ENCODE results near the gene STAMBPL1. TPM values are rescaled to one million over a fixed set of nuclear protein-coding genes. Genes with fewer than 3 reads are reported as not detected.
"Not testable (repeated sequence)": the region's sequence is repeated elsewhere in the genome, so short reads cannot be mapped to it uniquely, and the experiment has no call there.

Gene STAMBPL1
- total RNA-seq, 1 experiment from 2014 or later, result 17.1 TPM

- Histone ChIP-seq H3K4me3 (no peak overlapping the region), H3K27me3 (replicated peaks) (no peaks in the 10 kb centered on the region; the same call in 1 of the 2 replicates), H3K27ac (no peak overlapping the region), H3K9me3 (replicated peaks) (no peaks in the 10 kb centered on the region), H3K36me3 (no peaks in the 10 kb centered on the region), H3K4me1 (replicated peaks) (no peaks in the 10 kb centered on the region)
- DNase-seq (ENCODE audit: low read depth in 1 of 2, low spot score in 2 of 2), result no peak
Measured at GRCh38 chr10:88873757-88874156, 6.3 kb upstream of the STAMBPL1 start.

GRCh38 chr10:88874281-88874680 lies 5.8 kb upstream of the STAMBPL1 start:
- no peak overlapping the region for H3K27ac ChIP-seq
- no peaks in the 10 kb centered on the region for H3K9me3 ChIP-seq (replicated peaks)
- no peaks in the 10 kb centered on the region for H3K36me3 ChIP-seq
- no peak overlapping the region for H3K4me3 ChIP-seq
- DNase-seq (ENCODE audit: low read depth in 1 of 2, low spot score in 2 of 2), result no peak
- no peaks in the 10 kb centered on the region; the same call in 1 of the 2 replicates for H3K27me3 ChIP-seq (replicated peaks)
- peaks cover under 1% of the 10 kb centered on the region for H3K4me1 ChIP-seq (replicated peaks)

GRCh38 chr10:88875081-88875480 lies 5.0 kb upstream of the STAMBPL1 start:
- Histone ChIP-seq H3K27ac (no peak overlapping the region), H3K4me3 (no peak overlapping the region), H3K9me3 (replicated peaks) (no peaks in the 10 kb centered on the region), H3K27me3 (replicated peaks) (no peaks in the 10 kb centered on the region; the same call in 1 of the 2 replicates), H3K4me1 (replicated peaks) (peaks cover 9% of the 10 kb centered on the region), H3K36me3 (0 out of 2 replicates have a peak, but pooled peaks cover 2% of the 10 kb centered on the region)
- DNase-seq (ENCODE audit: low read depth in 1 of 2, low spot score in 2 of 2), result no peak

GRCh38 chr10:88877298-88877697 lies 2.7 kb upstream of the STAMBPL1 start:
- 0 out of 2 replicates have a peak, but pooled peaks cover 11% of the 10 kb centered on the region for H3K36me3 ChIP-seq
- no peak overlapping the region for H3K27ac ChIP-seq
- no peak for DNase-seq (ENCODE audit: low read depth in 1 of 2, low spot score in 2 of 2)

GRCh38 chr10:88880282-88881076 lies 434 bp downstream of the STAMBPL1 start:
- Histone ChIP-seq H3K36me3 (0 out of 2 replicates have a peak, but pooled peaks cover 14% of the 10 kb centered on the region), H3K27ac (peak overlapping the region; percentile 97), H3K4me1 (replicated peaks) (peaks cover 35% of the 10 kb centered on the region), H3K27me3 (replicated peaks) (no peaks in the 10 kb centered on the region; the same call in 1 of the 2 replicates), H3K9me3 (replicated peaks) (no peaks in the 10 kb centered on the region), H3K4me3 (peak overlapping the region; percentile 88)
- peak; percentile 77 to 92 for DNase-seq (ENCODE audit: low read depth in 1 of 2, low spot score in 2 of 2)

More at GRCh38 chr10:88877298-88877697, 2.7 kb upstream of the STAMBPL1 start:
- H3K4me3 ChIP-seq, result no peak overlapping the region
- H3K27me3 ChIP-seq (replicated peaks), result no peaks in the 10 kb centered on the region; the same call in 1 of the 2 replicates
- peaks cover 19% of the 10 kb centered on the region for H3K4me1 ChIP-seq (replicated peaks)
- no peaks in the 10 kb centered on the region for H3K9me3 ChIP-seq (replicated peaks)

- H3K4me3 ChIP-seq, result peak overlapping the region; percentile 88
- peak in 1 of 2 experiments; percentile 36 for DNase-seq (ENCODE audit: low read depth in 1 of 2, low spot score in 2 of 2)
- peaks cover 35% of the 10 kb centered on the region for H3K4me1 ChIP-seq (replicated peaks)
- H3K36me3 ChIP-seq, result 0 out of 2 replicates have a peak, but pooled peaks cover 14% of the 10 kb centered on the region
- no peaks in the 10 kb centered on the region for H3K9me3 ChIP-seq (replicated peaks)
- H3K27me3 ChIP-seq (replicated peaks), result no peaks in the 10 kb centered on the region; the same call in 1 of the 2 replicates
- peak overlapping the region; percentile 97 for H3K27ac ChIP-seq
Measured at GRCh38 chr10:88881320-88881719, 1.3 kb downstream of the STAMBPL1 start.

GRCh38 chr10:88881922-88882645 lies 2.0 kb downstream of the STAMBPL1 start:
- H3K4me3 ChIP-seq, result peak overlapping the region; percentile 88
- peak overlapping the region; percentile 97 for H3K27ac ChIP-seq
- no peaks in the 10 kb centered on the region for H3K27me3 ChIP-seq (replicated peaks)
- H3K4me1 ChIP-seq (replicated peaks), result peaks cover 35% of the 10 kb centered on the region
- peak in 1 of 2 experiments; percentile 78 for DNase-seq (ENCODE audit: low read depth in 1 of 2, low spot score in 2 of 2)
- no peaks in the 10 kb centered on the region for H3K9me3 ChIP-seq (replicated peaks)
- 0 out of 2 replicates have a peak, but pooled peaks cover 14% of the 10 kb centered on the region for H3K36me3 ChIP-seq

GRCh38 chr10:88882646-88883447 lies 2.8 kb downstream of the STAMBPL1 start:
- H3K27ac ChIP-seq, result peak overlapping the region; percentile 97
- H3K4me1 ChIP-seq (replicated peaks), result peaks cover 35% of the 10 kb centered on the region
- H3K4me3 ChIP-seq, result peak overlapping the region; percentile 88; the same call in 1 of the 2 replicates
- H3K9me3 ChIP-seq (replicated peaks); H3K27me3 ChIP-seq (replicated peaks): not testable (repeated sequence)
- DNase-seq (ENCODE audit: low read depth in 1 of 2, low spot score in 2 of 2), result peak in 1 of 2 experiments; percentile 86
- 0 out of 2 replicates have a peak, but pooled peaks cover 14% of the 10 kb centered on the region for H3K36me3 ChIP-seq

- DNase-seq (ENCODE audit: low read depth in 1 of 2, low spot score in 2 of 2), result no peak
- Histone ChIP-seq H3K9me3 (replicated peaks) (no peaks in the 10 kb centered on the region), H3K36me3 (0 out of 2 replicates have a peak, but pooled peaks cover 14% of the 10 kb centered on the region), H3K4me1 (replicated peaks) (peaks cover 35% of the 10 kb centered on the region), H3K27ac (peak overlapping the region; percentile 97), H3K27me3 (replicated peaks) (no peaks in the 10 kb centered on the region), H3K4me3 (no peak overlapping the region)
Measured at GRCh38 chr10:88883448-88883809, 3.4 kb downstream of the STAMBPL1 start.

- Histone ChIP-seq H3K36me3 (0 out of 2 replicates have a peak, but pooled peaks cover 3% of the 10 kb centered on the region), H3K27ac (no peak overlapping the region), H3K4me1 (replicated peaks) (peaks cover 33% of the 10 kb centered on the region), H3K9me3 (replicated peaks) (no peaks in the 10 kb centered on the region), H3K27me3 (replicated peaks) (no peaks in the 10 kb centered on the region), H3K4me3 (no peak overlapping the region)
- no peak for DNase-seq (ENCODE audit: low read depth in 1 of 2, low spot score in 2 of 2)
Measured at GRCh38 chr10:88886557-88886956, 6.5 kb downstream of the STAMBPL1 start.

- Histone ChIP-seq H3K4me3 (no peak overlapping the region), H3K27ac (no peak overlapping the region), H3K4me1 (replicated peaks) (peaks cover 25% of the 10 kb centered on the region), H3K9me3 (replicated peaks) (no peaks in the 10 kb centered on the region), H3K27me3 (replicated peaks) (no peaks in the 10 kb centered on the region), H3K36me3 (no peaks in the 10 kb centered on the region)
- no peak for DNase-seq (ENCODE audit: low read depth in 1 of 2, low spot score in 2 of 2)
Measured at GRCh38 chr10:88888810-88889445, 8.9 kb downstream of the STAMBPL1 start.

- no peak overlapping the region for H3K4me3 ChIP-seq
- DNase-seq (ENCODE audit: low read depth in 1 of 2, low spot score in 2 of 2), result no peak
- H3K27ac ChIP-seq, result no peak overlapping the region
- H3K27me3 ChIP-seq (replicated peaks), result no peaks in the 10 kb centered on the region
- H3K4me1 ChIP-seq (replicated peaks), result peaks cover 25% of the 10 kb centered on the region
- no peaks in the 10 kb centered on the region for H3K36me3 ChIP-seq
- no peaks in the 10 kb centered on the region for H3K9me3 ChIP-seq (replicated peaks)
Measured at GRCh38 chr10:88889559-88890337, 9.7 kb downstream of the STAMBPL1 start.
